RWPE1 (cell line): ENCODE measurements around the gene CFLAR.

Experiments
- CTCF ChIA-PET: fragments of 350-600 bp; sonication (Branson Sonifier 250); formaldehyde crosslinking; extraction: SDS; loops from one replicate; lab custom pipeline; 2021; lab: Yijun Ruan, JAX
- POLR2A ChIA-PET: fragments of 400-600 bp; formaldehyde crosslinking; extraction: SDS; loops from one replicate; lab custom pipeline; 2020; ENCODE audit warnings: antibody characterized with exemption; ENCODE audit not compliant: low non-redundant PET; lab: Yijun Ruan, JAX
- DNase-seq: peaks from one replicate; pipeline ENCODE4 v3.0.0; 2012; ENCODE audit warnings: low spot score
- H3K27ac ChIP-seq: fragments of 450-650 bp; 2 replicates; pipeline ENCODE4 v1.5.1; 2017
- CTCF ChIP-seq: fragments of 450-650 bp; conservative IDR thresholded peaks from 2 replicates; pipeline ENCODE4 v1.5.1; 2017; ENCODE audit warnings: low read depth, mild to moderate bottlenecking

Gene CFLAR

GRCh38 chr2:201084863-201085262 is 31.1 kb upstream of the CFLAR start:
- CTCF ChIA-PET, result no interaction called here
- H3K27ac ChIP-seq, result no peak overlapping the region
- POLR2A ChIA-PET, result no interaction called here
- TF ChIP-seq CTCF, result no peak
- DNase-seq, result no peak

- POLR2A ChIA-PET, result no interaction called here
These were observed 25.4 kb upstream of the CFLAR start for GRCh38 chr2:201090574-201090973.

GRCh38 chr2:201093573-201093972 is 22.4 kb upstream of the CFLAR start:
- DNase-seq, result no peak
- POLR2A ChIA-PET, result no interaction called here
- no peak for TF ChIP-seq CTCF
- CTCF ChIA-PET, result no interaction called here
- H3K27ac ChIP-seq, result no peak overlapping the region

More at GRCh38 chr2:201090574-201090973, 25.4 kb upstream of the CFLAR start:
- H3K27ac ChIP-seq, result no peak overlapping the region
- no peak for TF ChIP-seq CTCF
- CTCF ChIA-PET, result interaction anchor here (0.6 kb wide), 1 partner anchor 64 kb away, joined by 4 read pairs; no protein-coding TSS in a partner anchor
- DNase-seq, result no peak

GRCh38 chr2:201100497-201100896 is 15.5 kb upstream of the CFLAR start:
- ChIA-PET CTCF (no interaction called here), POLR2A (interaction anchor here (0.6 kb wide), 1 partner anchor 12 kb away, joined by 3 read pairs; no protein-coding TSS in a partner anchor)
- no peak overlapping the region for H3K27ac ChIP-seq
- no peak for DNase-seq
- no peak for TF ChIP-seq CTCF

- no peak for DNase-seq
- no peak overlapping the region for H3K27ac ChIP-seq
- ChIA-PET POLR2A (no interaction called here), CTCF (no interaction called here)
- TF ChIP-seq CTCF, result no peak
These were observed 10.2 kb upstream of the CFLAR start for GRCh38 chr2:201105759-201106158.

DNA sequence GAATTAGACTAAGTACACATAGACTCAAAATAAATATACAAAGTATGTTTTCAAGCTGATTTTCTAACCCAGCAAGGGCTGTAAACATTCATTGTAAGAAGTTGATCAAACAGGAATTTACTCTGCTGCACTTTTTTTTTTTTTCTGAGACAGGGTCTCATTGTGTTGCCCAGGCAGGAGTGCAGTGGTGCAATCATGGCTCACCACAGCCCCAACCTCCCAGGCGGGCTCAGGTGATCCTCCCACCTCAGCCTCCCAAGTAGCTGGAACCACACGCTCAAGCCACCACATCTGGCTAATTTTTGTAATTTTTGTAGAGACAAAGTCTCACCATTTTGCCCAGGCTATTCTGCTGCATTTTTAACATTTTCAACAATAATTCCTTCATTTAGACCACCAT is 8.3 kb upstream of the CFLAR start:
- DNase-seq, result no peak
- H3K27ac ChIP-seq, result no peak overlapping the region
- TF ChIP-seq CTCF, result no peak
- ChIA-PET POLR2A (no interaction called here), CTCF (no interaction called here)
